WTC11 (cell line): Measurements from ENCODE around the gene CLN5. TPM values are rescaled to one million over a fixed set of nuclear protein-coding genes. Genes with fewer than 3 reads are reported as not detected.
A peak's percentile ranks its signal among the peaks of the same experiment; 100 is the strongest.

Experiments used
- ATAC-seq: fragments of 200-7000 bp; cut with Tn5 transposase; 2 replicates; pipeline ENCODE4 v1.10.0; 2021; ENCODE audit warnings: mild to moderate bottlenecking, moderate library complexity
- CTCF ChIA-PET: fragments of 300-600 bp; sonication (Branson Sonifier 250); formaldehyde crosslinking; loops from one replicate; lab custom pipeline; 2021; ENCODE audit warnings: antibody characterized with exemption; lab: Charles Lee
- POLR2A ChIA-PET: fragments of 350-600 bp; sonication (Branson Sonifier 250); formaldehyde crosslinking; loops from one replicate; lab custom pipeline; 2021; ENCODE audit warnings: antibody characterized with exemption; lab: Charles Lee
- DNase-seq: peaks from one replicate; pipeline ENCODE4 v3.0.0; 2021; ENCODE audit warnings: low spot score
- H3K27ac Mint-ChIP-seq: 2 replicates; pipeline ENCODE4 v1.8.0; 2021; ENCODE audit warnings: mixed read lengths
- H3K27me3 Mint-ChIP-seq: 2 replicates; pipeline ENCODE4 v1.8.0; 2021; ENCODE audit warnings: low read depth, mild to moderate bottlenecking, moderate library complexity, mixed read lengths
- H3K36me3 Mint-ChIP-seq: 2 replicates; pipeline ENCODE4 v1.8.0; 2021; ENCODE audit warnings: mixed read lengths
- H3K4me1 Mint-ChIP-seq: 2 replicates; pipeline ENCODE4 v1.8.0; 2022; ENCODE audit warnings: mixed read lengths
- H3K4me3 Mint-ChIP-seq: 2 replicates; pipeline ENCODE4 v1.8.0; 2021; ENCODE audit warnings: mild to moderate bottlenecking, moderate library complexity, mixed read lengths
- H3K9me3 Mint-ChIP-seq: 2 replicates; pipeline ENCODE4 v1.8.0; 2021; ENCODE audit warnings: mixed read lengths
- NFE2L1 ChIP-seq: sonication (generic); formaldehyde crosslinking; IDR thresholded peaks from 2 replicates; pipeline ENCODE4 v1.8.1; 2023; ENCODE audit warnings: missing genetic modification reagents
- TEAD1 ChIP-seq: sonication (generic); formaldehyde crosslinking; IDR thresholded peaks from 2 replicates; pipeline ENCODE4 v1.8.0; 2022; ENCODE audit warnings: mild to moderate bottlenecking, missing genetic modification reagents
- ZNF121 ChIP-seq: sonication (generic); formaldehyde crosslinking; IDR thresholded peaks from 2 replicates; pipeline ENCODE4 v1.8.0; 2023; ENCODE audit warnings: missing genetic modification reagents
- ZNF232 ChIP-seq: sonication (generic); formaldehyde crosslinking; IDR thresholded peaks from 2 replicates; pipeline ENCODE4 v1.8.0; 2022; ENCODE audit warnings: mild to moderate bottlenecking, missing genetic modification reagents
- ZNF317 ChIP-seq: sonication (generic); formaldehyde crosslinking; IDR thresholded peaks from 2 replicates; pipeline ENCODE4 v1.8.1; 2023; ENCODE audit warnings: low read depth, mild to moderate bottlenecking, moderate library complexity, missing genetic modification reagents, borderline replicate concordance
- ZNF671 ChIP-seq: fragments of 250-450 bp; sonication (Bioruptor Pico); IDR thresholded peaks from 2 replicates; pipeline ENCODE4 v1.8.0; 2021; ENCODE audit warnings: mild to moderate bottlenecking
- total RNA-seq: library from RNA; stranded (reverse); gene quantifications from 3 replicates; pipeline ENCODE4 v1.2.3, GENCODE V29; 2021
- TF ChIP-seq, protein P1 (sequence below): sonication (generic); formaldehyde crosslinking; IDR thresholded peaks from 2 replicates; pipeline ENCODE4 v1.8.1; 2022; ENCODE audit warnings: missing genetic modification reagents, borderline replicate concordance
- TF ChIP-seq, protein P2 (sequence below): sonication (generic); formaldehyde crosslinking; IDR thresholded peaks from 2 replicates; pipeline ENCODE4 v1.8.0; 2022; ENCODE audit warnings: missing genetic modification reagents
- TF ChIP-seq, protein P3 (sequence below): sonication (generic); formaldehyde crosslinking; IDR thresholded peaks from 2 replicates; pipeline ENCODE4 v1.8.0; 2023; ENCODE audit warnings: mild to moderate bottlenecking, missing genetic modification reagents
- TF ChIP-seq, protein P4 (sequence below): sonication (generic); formaldehyde crosslinking; IDR thresholded peaks from 2 replicates; pipeline ENCODE4 v1.8.1; 2023; ENCODE audit warnings: mild to moderate bottlenecking, missing genetic modification reagents
- TF ChIP-seq, protein P5 (sequence below): sonication (generic); formaldehyde crosslinking; IDR thresholded peaks from 2 replicates; pipeline ENCODE4 v1.8.1; 2023; ENCODE audit warnings: mild to moderate bottlenecking, moderate library complexity, missing genetic modification reagents

CLN5 gene
- total RNA-seq, 1 experiment from 2014 or later: 9.2 TPM

DNA sequence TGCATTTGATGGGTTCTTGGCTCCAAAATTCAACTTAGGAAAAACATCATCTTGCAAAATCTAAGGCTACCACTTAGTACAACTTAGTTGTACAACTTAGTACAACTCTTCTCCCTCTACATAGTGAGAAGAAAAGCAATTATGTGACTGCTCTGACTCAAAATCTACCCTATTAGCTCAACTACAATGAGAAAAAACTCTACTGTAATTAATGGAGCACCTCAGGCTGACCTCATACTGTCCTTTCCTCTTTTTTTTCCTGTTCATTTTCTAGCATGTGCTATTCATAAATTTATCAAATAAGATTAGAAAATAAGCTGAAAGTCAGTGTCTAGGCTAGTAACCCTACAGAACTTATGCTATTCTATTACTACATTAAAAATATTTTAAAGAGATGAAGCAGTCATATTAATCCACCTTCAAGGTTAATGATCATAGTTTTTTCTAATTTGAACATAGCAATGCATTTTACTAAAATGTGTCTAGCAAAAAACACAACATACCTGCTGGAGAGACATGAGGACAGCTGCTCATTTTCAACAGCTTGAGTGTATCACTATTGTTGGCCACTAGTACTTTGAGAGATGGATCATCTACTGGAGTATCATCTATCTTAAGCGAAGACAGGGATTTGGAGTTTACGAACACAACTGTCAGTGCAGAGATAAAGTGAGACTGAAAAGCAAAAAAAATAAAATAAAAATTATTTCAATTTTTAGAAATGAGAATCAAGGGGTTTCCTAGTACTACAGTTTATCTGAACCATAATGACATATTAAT is 23.2 kb downstream of the CLN5 start:
- Mint-ChIP-seq H3K9me3 (no peaks in the 10 kb centered on the region), H3K36me3 (peaks cover 58% of the 10 kb centered on the region), H3K4me1 (no peaks in the 10 kb centered on the region), H3K27ac (no peak overlapping the region), H3K4me3 (no peak overlapping the region), H3K27me3 (no peaks in the 10 kb centered on the region)
- ChIA-PET POLR2A (no interaction called here), CTCF (no interaction called here)
- no peak for TF ChIP-seq NFE2L1 (CRISPR knock-in tag)
- TF ChIP-seq, protein P1, sequence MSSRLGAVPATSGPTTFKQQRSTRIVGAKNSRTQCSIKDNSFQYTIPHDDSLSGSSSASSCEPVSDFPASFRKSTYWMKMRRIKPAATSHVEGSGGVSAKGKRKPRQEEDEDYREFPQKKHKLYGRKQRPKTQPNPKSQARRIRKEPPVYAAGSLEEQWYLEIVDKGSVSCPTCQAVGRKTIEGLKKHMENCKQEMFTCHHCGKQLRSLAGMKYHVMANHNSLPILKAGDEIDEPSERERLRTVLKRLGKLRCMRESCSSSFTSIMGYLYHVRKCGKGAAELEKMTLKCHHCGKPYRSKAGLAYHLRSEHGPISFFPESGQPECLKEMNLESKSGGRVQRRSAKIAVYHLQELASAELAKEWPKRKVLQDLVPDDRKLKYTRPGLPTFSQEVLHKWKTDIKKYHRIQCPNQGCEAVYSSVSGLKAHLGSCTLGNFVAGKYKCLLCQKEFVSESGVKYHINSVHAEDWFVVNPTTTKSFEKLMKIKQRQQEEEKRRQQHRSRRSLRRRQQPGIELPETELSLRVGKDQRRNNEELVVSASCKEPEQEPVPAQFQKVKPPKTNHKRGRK: no peak
- TF ChIP-seq, protein P2, sequence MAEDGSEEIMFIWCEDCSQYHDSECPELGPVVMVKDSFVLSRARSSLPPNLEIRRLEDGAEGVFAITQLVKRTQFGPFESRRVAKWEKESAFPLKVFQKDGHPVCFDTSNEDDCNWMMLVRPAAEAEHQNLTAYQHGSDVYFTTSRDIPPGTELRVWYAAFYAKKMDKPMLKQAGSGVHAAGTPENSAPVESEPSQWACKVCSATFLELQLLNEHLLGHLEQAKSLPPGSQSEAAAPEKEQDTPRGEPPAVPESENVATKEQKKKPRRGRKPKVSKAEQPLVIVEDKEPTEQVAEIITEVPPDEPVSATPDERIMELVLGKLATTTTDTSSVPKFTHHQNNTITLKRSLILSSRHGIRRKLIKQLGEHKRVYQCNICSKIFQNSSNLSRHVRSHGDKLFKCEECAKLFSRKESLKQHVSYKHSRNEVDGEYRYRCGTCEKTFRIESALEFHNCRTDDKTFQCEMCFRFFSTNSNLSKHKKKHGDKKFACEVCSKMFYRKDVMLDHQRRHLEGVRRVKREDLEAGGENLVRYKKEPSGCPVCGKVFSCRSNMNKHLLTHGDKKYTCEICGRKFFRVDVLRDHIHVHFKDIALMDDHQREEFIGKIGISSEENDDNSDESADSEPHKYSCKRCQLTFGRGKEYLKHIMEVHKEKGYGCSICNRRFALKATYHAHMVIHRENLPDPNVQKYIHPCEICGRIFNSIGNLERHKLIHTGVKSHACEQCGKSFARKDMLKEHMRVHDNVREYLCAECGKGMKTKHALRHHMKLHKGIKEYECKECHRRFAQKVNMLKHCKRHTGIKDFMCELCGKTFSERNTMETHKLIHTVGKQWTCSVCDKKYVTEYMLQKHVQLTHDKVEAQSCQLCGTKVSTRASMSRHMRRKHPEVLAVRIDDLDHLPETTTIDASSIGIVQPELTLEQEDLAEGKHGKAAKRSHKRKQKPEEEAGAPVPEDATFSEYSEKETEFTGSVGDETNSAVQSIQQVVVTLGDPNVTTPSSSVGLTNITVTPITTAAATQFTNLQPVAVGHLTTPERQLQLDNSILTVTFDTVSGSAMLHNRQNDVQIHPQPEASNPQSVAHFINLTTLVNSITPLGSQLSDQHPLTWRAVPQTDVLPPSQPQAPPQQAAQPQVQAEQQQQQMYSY (CRISPR knock-in tag): no peak
- no peak for TF ChIP-seq ZNF671 (CRISPR knock-in tag)
- TF ChIP-seq, protein P3, sequence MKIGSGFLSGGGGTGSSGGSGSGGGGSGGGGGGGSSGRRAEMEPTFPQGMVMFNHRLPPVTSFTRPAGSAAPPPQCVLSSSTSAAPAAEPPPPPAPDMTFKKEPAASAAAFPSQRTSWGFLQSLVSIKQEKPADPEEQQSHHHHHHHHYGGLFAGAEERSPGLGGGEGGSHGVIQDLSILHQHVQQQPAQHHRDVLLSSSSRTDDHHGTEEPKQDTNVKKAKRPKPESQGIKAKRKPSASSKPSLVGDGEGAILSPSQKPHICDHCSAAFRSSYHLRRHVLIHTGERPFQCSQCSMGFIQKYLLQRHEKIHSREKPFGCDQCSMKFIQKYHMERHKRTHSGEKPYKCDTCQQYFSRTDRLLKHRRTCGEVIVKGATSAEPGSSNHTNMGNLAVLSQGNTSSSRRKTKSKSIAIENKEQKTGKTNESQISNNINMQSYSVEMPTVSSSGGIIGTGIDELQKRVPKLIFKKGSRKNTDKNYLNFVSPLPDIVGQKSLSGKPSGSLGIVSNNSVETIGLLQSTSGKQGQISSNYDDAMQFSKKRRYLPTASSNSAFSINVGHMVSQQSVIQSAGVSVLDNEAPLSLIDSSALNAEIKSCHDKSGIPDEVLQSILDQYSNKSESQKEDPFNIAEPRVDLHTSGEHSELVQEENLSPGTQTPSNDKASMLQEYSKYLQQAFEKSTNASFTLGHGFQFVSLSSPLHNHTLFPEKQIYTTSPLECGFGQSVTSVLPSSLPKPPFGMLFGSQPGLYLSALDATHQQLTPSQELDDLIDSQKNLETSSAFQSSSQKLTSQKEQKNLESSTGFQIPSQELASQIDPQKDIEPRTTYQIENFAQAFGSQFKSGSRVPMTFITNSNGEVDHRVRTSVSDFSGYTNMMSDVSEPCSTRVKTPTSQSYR (CRISPR knock-in tag): no peak
- TF ChIP-seq, protein P4, sequence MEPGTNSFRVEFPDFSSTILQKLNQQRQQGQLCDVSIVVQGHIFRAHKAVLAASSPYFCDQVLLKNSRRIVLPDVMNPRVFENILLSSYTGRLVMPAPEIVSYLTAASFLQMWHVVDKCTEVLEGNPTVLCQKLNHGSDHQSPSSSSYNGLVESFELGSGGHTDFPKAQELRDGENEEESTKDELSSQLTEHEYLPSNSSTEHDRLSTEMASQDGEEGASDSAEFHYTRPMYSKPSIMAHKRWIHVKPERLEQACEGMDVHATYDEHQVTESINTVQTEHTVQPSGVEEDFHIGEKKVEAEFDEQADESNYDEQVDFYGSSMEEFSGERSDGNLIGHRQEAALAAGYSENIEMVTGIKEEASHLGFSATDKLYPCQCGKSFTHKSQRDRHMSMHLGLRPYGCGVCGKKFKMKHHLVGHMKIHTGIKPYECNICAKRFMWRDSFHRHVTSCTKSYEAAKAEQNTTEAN (CRISPR knock-in tag): no peak
- TF ChIP-seq, protein P5, sequence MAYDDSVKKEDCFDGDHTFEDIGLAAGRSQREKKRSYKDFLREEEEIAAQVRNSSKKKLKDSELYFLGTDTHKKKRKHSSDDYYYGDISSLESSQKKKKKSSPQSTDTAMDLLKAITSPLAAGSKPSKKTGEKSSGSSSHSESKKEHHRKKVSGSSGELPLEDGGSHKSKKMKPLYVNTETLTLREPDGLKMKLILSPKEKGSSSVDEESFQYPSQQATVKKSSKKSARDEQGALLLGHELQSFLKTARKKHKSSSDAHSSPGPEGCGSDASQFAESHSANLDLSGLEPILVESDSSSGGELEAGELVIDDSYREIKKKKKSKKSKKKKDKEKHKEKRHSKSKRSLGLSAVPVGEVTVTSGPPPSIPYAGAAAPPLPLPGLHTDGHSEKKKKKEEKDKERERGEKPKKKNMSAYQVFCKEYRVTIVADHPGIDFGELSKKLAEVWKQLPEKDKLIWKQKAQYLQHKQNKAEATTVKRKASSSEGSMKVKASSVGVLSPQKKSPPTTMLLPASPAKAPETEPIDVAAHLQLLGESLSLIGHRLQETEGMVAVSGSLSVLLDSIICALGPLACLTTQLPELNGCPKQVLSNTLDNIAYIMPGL (CRISPR knock-in tag): no peak
- ATAC-seq (no peak), DNase-seq (no peak)

DNA sequence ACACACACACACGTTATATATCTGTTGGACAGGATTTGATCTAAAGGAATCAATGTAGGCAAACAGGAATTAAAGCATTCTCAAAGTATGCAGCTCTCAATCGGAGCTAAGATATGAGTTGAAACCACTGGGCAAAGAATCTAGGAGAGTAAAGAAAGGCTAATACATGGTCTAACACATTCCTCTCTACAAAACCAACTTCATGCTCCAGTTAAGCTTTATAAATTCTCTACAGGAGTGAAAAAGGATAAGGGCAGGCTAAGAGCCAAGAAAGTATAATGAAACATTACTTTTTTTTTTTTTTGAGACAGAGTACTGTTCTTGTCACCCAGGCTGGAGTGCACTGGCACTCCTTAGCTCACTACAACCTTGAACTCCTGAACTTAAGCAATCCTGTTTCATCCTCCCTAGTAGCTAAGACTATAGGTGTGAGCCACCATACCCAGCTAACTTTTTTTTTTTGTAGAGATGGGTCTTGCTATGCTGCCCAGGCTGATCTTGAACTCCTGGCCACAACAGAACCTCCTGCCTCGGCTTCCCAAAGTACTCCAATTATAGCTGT is 24.5 kb downstream of the CLN5 start:
- Mint-ChIP-seq H3K4me1 (no peaks in the 10 kb centered on the region), H3K27me3 (no peaks in the 10 kb centered on the region), H3K36me3 (peaks cover 47% of the 10 kb centered on the region), H3K27ac (no peak overlapping the region), H3K9me3 (no peaks in the 10 kb centered on the region), H3K4me3 (no peak overlapping the region)
- ChIA-PET POLR2A (no interaction called here), CTCF (interaction anchor here (1.0 to 1.5 kb wide), 3 partner anchors 21 to 465 kb away, joined by 3 to 8 read pairs (median 4); no protein-coding TSS in a partner anchor)
- DNase-seq (no peak), ATAC-seq (no peak)
- no peak for TF ChIP-seq ZNF232
- TF ChIP-seq TEAD1 (CRISPR knock-in tag): no peak
- no peak for TF ChIP-seq ZNF317 (CRISPR knock-in tag)
- TF ChIP-seq ZNF121 (CRISPR knock-in tag): peak; percentile 47; the same call in 1 of the 2 replicates
